HG03060 (cell line): Measurements from ENCODE around the gene MCL1.

Experiments
- ATAC-seq: cut with Tn5 transposase; IDR thresholded peaks from one replicate; pipeline ENCODE4 v1.9.1; 2021; ENCODE audit warnings: low read depth, moderate number of reproducible peaks; ENCODE audit not compliant: unreplicated experiment

MCL1 gene

GRCh38 chr1:150558761-150559655, 20.4 kb downstream of the MCL1 start:
- ATAC-seq: no peak

DNA sequence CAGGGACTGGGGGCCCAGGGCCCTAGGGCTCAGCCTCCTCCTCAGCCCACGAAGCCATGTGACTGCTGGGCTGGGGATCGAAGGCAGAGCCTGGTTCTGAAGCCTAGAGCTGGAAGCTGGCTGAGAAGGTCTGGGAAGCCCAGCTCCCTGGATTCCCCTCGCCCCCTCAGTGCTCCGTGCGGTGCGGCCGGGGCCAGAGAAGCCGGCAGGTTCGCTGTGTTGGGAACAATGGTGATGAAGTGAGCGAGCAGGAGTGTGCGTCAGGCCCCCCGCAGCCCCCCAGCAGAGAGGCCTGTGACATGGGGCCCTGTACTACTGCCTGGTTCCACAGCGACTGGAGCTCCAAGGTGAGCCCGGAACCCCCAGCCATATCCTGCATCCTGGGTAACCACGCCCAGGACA, 21.1 kb downstream of the MCL1 start:
- ATAC-seq: no peak

DNA sequence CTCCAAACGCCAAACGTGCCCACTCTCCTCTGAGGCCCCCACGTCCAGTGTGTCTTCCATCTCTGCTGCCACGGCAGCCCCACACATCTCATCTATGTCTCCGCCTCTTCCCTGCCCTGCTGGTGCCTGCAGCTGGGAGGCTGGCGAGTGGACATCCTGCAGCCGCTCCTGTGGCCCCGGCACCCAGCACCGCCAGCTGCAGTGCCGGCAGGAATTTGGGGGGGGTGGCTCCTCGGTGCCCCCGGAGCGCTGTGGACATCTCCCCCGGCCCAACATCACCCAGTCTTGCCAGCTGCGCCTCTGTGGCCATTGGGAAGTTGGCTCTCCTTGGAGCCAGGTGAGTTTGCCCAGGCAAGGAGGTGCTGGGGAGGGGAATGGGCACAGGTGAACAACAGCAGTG, 21.6 kb downstream of the MCL1 start:
- ATAC-seq: no peak

- no peak for ATAC-seq
Measured at GRCh38 chr1:150557065-150557600, 22.3 kb downstream of the MCL1 start.

DNA sequence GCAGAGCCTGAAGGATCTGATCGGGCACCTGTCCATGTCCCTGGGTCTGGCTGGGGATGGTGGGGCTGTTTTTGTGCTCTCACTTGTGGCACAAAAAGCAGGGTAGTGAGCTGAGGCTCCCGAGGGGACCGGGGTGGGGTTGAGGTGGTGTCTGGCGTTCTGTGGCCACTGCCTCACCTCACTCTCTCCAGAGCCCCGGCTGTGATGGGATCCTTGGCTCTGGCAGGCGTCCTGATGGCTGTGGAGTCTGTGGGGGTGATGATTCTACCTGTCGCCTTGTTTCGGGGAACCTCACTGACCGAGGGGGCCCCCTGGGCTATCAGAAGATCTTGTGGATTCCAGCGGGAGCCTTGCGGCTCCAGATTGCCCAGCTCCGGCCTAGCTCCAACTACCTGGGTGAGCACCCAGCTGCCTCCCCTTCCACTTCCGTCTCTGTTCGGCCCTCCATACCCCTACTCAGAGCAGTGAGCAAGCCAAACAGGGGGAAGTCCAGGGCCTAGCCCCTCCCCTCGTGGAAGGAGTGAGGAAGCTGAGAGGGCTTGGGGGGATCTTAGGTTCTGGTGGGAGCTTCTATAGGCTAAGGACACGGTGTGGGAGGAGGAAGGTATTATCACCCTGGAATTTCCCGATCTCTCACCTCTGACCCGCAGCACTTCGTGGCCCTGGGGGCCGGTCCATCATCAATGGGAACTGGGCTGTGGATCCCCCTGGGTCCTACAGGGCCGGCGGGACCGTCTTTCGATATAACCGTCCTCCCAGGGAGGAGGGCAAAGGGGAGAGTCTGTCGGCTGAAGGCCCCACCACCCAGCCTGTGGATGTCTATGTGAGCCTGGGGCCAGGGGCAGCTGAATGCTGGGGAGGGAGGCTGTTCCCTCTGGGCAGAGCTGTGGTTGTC, 23.2 kb downstream of the MCL1 start:
- ATAC-seq: no peak

GRCh38 chr1:150555198-150555970, 24.0 kb downstream of the MCL1 start:
- no peak for ATAC-seq

DNA sequence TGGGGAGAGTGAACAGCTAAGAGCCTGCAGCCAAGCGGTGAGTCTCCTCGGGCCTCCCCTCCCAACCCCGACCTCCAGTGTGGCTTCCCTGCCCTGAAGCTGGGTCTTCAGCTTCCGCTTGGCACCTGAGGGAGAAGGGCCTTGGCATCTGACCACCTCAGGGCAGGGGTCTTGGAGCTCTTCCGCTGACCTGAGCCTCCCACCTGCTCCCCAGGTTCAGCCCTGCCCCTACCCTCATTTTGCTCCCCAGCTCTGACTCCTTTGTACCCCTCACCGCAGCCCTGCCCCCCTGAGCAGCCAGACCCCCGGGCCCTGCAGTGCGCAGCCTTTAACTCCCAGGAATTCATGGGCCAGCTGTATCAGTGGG, 25.3 kb downstream of the MCL1 start:
- ATAC-seq: no peak

DNA sequence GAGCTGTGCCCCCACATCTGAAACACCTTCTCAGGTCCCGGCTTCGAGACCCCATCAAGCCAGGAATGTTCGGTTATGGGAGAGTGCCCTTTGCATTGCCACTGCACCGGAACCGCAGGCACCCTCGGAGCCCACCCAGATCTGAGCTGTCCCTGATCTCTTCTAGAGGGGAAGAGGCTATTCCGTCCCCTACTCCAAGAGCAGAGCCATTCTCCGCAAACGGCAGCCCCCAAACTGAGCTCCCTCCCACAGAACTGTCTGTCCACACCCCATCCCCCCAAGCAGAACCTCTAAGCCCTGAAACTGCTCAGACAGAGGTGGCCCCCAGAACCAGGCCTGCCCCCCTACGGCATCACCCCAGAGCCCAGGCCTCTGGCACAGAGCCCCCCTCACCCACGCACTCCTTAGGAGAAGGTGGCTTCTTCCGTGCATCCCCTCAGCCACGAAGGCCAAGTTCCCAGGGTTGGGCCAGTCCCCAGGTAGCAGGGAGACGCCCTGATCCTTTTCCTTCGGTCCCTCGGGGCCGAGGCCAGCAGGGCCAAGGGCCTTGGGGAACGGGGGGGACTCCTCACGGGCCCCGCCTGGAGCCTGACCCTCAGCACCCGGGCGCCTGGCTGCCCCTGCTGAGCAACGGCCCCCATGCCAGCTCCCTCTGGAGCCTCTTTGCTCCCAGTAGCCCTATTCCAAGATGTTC, 25.9 kb downstream of the MCL1 start:
- ATAC-seq: no peak

DNA sequence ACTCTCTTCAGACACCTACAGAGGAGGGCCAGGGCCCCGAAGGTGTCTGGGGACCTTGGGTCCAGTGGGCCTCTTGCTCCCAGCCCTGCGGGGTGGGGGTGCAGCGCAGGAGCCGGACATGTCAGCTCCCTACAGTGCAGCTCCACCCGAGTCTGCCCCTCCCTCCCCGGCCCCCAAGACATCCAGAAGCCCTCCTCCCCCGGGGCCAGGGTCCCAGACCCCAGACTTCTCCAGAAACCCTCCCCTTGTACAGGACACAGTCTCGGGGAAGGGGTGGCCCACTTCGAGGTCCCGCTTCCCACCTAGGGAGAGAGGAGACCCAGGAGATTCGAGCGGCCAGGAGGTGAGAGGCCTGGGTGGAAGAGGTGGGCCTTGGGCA, 26.5 kb downstream of the MCL1 start:
- ATAC-seq: no peak

GRCh38 chr1:150552128-150552910, 27.1 kb downstream of the MCL1 start:
- ATAC-seq: no peak

DNA sequence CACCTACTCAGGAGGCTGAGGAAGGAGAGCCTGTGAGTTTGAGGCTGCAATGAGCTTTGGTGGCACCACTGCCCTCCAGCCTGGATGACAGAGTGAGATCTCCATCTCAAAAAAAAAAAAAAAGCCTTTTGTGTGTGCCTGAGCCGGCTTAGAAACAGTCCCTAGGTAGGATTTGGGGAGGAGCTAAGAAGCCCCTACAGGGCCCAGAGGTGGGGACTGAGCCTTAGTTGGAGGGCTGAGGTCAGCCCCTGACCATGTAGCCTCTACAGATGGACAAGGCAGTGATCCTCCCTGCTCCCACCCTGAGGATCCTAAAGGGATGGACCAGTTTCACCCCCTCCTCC, 27.7 kb downstream of the MCL1 start:
- no peak for ATAC-seq

DNA sequence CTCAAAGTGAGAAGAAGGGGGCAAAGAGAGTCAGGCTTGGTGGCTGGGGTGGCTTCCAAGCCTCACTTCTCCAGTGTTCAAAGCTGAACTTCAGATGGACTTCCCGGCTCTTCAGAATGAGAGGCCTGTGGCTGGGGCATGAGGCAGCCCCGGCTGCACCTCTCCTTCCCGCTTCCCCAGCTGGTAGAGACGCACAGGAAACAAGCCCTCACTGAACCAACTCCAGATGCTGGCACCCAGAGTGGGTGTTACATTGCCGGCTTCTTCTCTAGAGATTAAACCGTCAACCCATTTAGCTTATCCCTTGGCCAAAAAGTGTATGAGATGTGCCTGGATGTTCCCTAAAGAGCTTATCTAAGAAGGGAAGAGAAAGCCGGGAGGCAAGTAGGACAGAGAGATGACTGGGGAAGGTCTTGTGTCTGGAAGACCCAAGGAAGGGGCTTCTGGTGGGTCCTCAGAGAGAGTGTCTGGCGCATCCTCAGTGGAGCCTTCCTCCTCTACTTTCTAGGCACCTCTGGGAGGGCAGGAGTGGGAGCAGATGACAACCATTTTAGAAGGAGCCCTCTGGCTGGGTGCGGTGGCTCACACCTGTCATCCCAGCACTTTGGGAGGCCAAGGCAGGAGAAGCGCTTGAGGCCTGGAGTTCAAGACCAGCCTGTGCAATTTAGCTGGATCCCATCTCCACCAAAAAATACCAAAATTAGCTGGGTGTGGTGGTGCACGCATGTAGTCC, 28.2 kb downstream of the MCL1 start:
- no peak for ATAC-seq

DNA sequence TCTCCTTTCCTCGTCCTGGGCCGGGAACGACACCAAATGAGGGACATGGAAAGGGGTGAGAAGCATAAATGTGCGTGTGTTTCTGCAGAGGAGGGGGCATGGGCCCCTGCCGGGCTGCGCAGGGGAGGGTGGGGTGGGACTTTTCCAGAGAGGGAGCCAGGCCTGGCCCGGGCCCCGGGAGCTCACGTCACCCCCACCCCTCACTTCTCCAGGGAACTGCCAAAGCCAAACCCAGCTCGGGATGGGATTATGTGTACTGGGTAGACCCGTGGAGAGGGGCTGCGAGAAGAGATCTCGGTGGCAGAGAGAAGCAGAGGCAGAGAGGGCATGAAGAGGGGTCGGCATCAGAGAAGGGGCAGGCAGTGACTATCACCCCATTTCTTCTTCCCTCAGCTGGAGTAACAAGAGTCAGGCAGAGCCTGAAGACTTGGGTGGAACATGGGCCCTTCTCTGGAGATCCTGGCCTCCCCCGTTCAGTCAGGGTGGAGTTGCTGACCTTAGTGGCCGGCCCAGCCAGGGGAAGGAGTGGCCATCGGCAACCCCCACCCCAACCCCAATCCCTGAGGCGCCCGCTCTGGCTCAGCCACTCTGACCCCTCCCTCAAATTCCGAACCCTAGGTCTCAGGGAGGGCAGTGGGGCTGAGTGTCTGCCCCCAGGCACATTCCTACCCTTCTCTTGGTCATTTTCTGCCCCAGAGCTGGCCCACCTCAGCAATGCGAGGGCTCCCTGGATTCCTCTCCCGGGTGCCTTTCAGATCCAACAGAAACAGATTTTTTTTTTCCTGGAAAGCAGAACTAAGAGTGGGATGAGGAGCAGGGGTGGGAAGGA, 29.0 kb downstream of the MCL1 start:
- ATAC-seq: no peak

GRCh38 chr1:150549496-150550221, 29.8 kb downstream of the MCL1 start:
- no peak for ATAC-seq

DNA sequence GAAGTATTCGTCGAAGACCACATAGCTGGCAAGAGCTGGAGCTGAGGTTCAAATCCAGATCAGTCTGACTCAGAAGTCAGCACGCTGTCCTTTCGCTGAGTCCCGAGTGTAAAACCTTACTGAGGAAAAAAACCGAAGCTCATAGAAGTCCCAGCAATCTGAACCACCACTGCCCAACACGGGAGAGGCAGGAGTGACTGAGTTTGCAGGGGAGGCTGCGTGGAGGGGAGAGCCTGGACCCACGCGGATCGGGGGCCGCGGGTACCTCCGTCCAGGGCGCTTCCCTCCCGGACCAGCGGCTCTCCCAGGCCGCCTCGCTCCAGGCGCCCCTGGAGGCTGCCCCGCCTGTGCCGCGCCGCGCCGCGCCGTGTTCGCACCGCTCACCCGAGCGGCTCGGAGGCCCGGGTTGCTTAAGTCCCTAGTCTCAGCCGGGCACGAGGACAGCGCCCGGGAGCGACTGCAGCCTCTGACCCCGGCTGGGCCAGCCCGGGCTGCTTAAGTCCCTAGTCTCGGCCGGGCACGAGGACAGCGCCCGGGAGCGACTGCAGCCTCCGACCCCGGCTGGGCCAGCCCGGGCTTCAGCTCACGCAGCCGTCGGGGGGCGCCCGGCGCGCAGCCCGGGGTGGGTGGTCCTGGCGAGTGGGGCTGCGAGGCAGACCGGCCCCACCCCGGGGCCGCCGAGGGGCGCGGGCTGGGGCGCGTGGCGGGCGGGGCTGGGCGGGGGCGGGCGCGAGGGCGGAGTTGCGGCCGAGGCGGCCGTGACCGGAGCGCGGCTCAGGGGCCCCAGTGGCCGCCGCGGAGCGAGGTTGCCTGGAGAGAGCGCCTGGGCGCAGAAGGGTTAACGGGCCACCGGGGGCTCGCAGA, 30.5 kb downstream of the MCL1 start, which contains the start of gene ADAMTSL4:
TSS of gene ADAMTSL4 (plus strand) at position 777 of the 864 bp plus-strand sequence. CDS start 2,881 bp downstream, outside the sequence.
- no peak for ATAC-seq

GRCh38 chr1:150548324-150548631, 31.1 kb downstream of the MCL1 start:
- no peak for ATAC-seq
